ENCODE results near the gene MDGA2.

The MDGA2 gene

GRCh38 chr14:46861753-46862152 is 813.7 kb downstream of the MDGA2 start:
- no peak for DNase-seq

- no peak for DNase-seq
These were observed 834.3 kb downstream of the MDGA2 start for GRCh38 chr14:46840944-46841720.

- DNase-seq, result no peak
These were observed 855.1 kb downstream of the MDGA2 start for GRCh38 chr14:46820291-46820690.

- no peak for DNase-seq
These were observed 856.3 kb downstream of the MDGA2 start for GRCh38 chr14:46819117-46819516.

DNA sequence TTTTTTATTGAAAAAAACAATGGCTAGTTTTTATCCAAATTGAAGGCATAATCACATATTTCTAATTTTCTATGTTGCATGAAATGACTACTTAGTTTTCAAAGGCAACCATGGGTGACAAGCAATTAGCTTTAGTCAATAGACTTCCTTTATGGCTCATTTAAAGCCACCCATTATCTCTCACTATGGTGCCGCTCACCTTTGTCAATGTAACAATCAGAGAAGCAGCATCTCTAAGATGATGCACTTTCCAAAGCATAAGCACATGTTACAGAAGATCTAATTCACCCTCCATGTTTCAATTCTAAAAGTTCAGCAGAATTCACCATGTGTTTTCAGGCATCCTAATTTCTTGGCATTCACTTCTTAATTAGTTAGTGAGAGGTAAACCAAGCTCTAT is 857.3 kb downstream of the MDGA2 start:
- DNase-seq, result no peak

GRCh38 chr14:46793144-46793543 is 882.3 kb downstream of the MDGA2 start:
- no peak for DNase-seq
